ENCODE data around the gene ADAMTS4.

Gene ADAMTS4

DNA sequence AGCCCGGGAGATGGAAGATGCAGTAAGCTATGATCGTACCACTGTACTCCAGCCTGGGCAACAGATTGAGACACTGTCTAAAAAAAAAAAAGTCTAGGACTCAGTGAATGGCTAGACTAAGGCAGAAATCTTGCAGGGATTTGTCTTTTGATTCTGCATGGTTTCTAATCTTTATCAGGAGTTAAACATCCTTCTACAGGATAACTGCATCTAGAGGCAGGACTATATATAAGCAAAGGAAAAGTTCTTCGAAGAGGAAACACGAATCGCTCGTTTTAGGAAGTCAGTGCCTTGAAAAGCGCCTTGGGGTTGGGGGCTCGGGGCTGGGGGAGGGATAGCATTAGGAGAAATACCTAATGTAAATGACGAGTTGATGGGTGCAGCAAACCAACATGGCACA is 45.7 kb downstream of the ADAMTS4 start:
- DNase-seq (ENCODE audit: low spot score), result no peak

DNA sequence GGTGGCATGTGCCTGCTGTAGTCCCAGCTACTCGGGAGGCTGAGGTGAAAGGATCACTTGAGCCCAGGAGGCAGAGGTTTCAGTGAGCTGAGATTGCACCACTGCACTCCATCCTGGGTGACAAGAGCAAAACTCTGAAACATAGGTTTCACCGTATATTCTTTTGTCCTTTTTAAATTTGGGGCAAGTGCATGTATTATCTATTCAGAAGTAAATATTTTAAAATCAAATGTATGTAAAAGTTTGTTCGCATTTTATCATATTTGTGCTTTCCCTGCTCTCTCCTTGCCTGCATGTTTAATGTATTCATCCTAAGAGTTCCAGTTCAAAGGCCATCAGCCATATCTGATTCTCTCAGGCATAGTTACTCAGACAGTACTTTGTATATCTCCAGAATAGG is 53.0 kb downstream of the ADAMTS4 start:
- no peak for DNase-seq (ENCODE audit: low spot score)

DNA sequence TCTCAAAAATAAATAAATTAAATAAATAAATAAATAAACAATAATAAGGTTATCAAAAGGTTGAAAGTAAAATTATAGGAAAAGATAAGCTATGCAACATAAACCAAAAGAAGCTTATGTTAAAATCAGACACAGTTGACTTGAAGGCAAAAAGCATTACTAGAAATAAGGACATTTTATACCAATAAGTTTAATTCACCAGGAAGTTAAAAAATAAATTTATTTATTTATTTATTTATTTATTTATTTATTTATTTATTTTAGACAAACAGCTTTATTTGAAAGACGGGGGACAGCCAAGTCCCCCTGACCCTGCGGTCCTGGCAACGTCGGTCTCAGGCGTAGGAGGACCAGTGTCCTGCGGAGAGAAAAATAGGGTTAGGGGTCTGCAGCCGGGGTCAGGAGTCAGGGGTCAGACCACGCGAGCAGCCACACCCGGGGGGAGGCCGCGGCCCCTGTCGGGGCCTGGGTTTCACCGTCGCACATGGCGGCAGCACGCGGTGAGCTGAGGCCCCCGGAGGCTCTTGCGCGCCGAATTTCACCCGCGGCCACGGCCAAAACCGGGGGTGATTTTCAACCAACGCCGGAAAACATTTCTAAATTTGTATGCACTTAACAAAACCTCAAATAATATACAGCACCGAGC is 58.0 kb downstream of the ADAMTS4 start:
- DNase-seq (ENCODE audit: low spot score), result no peak

DNA sequence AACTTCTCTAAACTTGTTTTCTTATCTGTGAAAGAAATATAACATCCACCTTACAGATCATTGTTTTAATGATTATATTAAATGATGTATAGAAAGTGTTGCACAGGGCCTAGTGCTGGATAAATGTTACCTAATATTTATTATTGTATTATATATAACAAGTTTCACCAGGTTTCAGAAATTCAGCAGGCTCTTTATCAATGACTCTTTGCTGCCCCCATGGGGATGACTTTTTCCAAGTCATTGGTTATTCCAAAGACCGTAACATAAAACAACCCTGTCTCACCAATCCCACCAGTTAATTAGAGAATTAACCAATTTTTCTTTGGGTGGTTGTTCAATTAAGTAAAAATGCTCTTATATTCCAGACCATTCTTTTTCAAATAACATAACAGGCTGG is 59.1 kb downstream of the ADAMTS4 start:
- DNase-seq (ENCODE audit: low spot score), result peak; percentile 64

DNA sequence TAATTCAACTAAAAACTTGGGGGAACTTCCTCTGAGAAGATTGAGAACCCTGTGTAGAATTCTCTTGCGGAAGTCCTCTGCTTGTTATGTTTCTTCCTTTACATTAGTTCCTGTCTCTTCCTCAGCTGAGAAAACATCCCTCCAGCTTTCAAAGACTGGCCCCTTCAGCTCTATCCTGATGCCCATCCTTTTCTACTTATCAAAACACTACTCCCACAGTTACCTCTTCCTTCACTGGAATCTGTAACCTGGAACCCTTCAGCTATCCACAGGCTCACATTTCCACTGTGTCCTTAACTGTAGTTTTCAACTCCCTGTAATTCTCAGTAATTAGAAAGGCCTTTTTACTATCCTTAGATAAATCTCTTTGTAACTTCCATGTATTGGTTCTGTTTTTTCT is 60.4 kb downstream of the ADAMTS4 start:
- DNase-seq (ENCODE audit: low spot score), result no peak

DNA sequence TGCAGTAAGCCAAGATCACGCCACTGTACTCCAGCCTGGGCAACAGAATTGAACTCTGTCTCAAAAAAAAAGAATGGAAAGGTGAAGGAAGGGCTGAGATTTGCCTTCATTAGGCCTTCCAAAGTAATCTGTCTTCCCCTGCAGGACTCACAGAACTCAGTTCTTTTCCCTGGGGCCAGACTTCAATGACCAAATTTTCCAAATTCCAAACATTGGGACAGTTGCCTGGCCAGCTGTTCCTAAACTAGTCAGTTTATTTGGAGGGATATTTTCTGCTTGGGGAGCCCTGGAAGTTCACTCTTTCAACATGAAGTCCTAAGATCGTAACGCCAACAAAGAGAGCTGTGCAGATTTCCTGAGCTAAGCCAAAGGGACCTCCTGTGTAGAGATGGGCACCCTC is 61.0 kb downstream of the ADAMTS4 start:
- DNase-seq (ENCODE audit: low spot score), result no peak

All from GM03348 (cell line).